GM21360 (cell line): ENCODE measurements around the gene ELL.

ENCODE experiments used
- ATAC-seq: cut with Tn5 transposase; IDR thresholded peaks from one replicate; pipeline ENCODE4 v1.9.1; 2021; ENCODE audit warnings: mild to moderate bottlenecking, moderate library complexity; ENCODE audit not compliant: unreplicated experiment

ELL gene

GRCh38 chr19:18473003-18473705, 48.7 kb downstream of the ELL start:
- no peak for ATAC-seq

DNA sequence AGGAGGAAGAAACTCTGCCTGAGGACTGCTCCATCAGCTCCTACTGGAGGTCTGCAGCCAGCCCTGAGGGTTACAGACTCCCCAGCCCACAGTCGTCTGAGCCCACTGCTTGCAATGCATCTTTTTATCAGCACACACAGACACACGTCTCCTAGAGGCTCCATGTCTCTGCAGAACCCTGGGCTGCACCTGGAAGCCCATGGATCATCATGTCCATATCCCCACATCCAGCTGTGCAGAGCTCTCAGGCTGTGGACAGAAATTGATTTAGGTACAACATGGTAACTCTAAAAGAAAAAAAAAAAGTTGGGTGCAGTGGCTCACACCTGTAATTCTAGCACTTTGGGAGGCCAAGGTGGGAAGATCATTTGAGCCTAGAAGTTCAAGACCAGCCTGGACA, 51.1 kb downstream of the ELL start:
- ATAC-seq, result no peak

- ATAC-seq, result no peak
Measured at GRCh38 chr19:18469069-18469846, 52.6 kb downstream of the ELL start.

- ATAC-seq, result no peak
Measured at GRCh38 chr19:18468517-18468916, 53.4 kb downstream of the ELL start.

DNA sequence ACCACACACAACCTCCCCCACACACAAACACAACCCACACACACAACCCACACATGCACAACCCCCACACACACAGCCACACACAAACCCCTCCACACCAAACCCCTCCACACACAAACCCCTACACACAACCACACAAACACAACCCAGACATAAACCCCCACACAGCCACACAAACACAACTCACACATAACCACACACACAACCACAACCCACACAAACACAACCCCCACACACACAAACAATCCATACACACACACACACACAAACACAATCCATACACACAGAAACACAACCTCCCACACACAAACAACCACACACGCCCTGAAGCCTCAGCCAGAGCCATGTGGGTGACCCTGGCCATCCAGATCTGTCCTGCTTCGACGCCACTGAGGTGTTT, 53.9 kb downstream of the ELL start:
- ATAC-seq, result no peak

- ATAC-seq, result no peak
Measured at GRCh38 chr19:18466354-18466753, 55.5 kb downstream of the ELL start.

DNA sequence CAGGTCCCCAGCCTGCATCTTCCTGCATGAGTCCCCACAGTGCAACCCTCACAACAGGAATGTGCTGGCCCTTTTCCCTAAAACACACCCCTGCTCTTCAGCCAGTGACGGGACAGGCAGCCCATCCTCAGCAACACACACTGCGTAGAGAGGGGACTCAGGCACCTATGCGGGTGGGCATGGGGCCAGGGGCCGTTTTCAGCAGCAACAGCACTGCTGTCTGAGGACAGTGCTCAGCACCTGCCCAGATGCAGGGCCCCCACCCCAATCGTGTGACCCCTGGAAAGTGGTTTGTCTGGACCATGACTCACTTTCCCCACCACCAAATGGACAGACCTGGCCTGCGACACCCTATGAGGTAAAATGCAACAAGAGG, 55.9 kb downstream of the ELL start:
- ATAC-seq, result no peak

DNA sequence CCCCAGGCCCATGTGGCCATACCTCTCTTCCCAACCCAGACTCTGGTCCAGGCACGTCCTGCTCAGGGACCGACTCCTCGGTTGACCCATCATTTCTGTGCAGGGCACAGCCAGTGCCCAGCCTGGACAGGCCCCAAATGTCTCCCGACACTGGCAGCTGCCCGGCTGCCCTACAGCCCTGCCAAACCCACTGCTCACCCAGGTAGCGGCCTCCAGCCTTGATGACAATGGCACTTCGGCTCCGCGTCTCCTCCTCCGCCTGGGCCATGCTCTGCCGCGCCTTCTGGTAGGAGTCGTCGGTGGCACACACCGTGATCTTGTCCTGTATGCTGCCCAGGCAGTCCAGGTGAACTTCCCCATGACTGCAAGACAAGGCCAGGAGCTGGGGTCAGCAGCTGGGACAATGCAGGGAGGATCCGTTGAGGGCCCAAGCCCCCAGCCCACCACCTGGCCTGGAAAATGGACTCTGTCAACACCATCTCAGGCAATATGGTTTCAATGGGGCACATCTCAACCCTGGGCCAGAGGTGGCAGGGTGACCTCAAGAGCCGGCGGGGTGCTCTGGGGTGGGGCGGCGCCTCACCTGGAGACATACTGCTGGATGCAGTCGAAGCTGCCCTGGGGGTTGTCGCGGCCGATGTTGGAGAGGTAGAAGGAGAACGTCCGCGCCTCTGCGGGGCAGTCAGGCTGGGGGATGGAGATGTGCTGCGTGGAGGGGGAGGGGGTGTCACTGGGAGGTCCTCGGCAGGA, 56.5 kb downstream of the ELL start:
- ATAC-seq, result no peak

DNA sequence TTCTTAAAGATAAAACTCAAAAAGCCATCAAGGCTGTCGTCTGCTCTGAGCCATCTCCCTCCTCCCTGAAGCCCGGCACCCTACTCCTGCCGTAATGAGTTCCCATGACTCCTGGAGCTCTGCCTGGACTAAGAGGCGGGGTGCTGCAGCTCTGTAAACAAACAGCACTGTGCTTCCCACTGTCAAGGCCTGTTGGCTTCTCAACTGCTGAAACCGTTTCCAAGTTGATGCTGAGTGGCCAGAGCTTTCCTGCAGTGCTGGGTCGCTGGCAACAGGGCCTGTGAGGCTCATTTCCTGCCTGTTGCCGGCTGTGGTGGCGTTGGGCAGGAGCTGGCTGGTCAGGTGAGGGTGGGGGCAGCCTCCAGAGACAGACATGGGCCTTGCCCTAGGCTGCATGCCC, 57.2 kb downstream of the ELL start:
- ATAC-seq, result no peak

- no peak for ATAC-seq
Measured at GRCh38 chr19:18461471-18461870, 60.4 kb downstream of the ELL start.

- ATAC-seq, result no peak
Measured at GRCh38 chr19:18460900-18461299, 61.0 kb downstream of the ELL start.

DNA sequence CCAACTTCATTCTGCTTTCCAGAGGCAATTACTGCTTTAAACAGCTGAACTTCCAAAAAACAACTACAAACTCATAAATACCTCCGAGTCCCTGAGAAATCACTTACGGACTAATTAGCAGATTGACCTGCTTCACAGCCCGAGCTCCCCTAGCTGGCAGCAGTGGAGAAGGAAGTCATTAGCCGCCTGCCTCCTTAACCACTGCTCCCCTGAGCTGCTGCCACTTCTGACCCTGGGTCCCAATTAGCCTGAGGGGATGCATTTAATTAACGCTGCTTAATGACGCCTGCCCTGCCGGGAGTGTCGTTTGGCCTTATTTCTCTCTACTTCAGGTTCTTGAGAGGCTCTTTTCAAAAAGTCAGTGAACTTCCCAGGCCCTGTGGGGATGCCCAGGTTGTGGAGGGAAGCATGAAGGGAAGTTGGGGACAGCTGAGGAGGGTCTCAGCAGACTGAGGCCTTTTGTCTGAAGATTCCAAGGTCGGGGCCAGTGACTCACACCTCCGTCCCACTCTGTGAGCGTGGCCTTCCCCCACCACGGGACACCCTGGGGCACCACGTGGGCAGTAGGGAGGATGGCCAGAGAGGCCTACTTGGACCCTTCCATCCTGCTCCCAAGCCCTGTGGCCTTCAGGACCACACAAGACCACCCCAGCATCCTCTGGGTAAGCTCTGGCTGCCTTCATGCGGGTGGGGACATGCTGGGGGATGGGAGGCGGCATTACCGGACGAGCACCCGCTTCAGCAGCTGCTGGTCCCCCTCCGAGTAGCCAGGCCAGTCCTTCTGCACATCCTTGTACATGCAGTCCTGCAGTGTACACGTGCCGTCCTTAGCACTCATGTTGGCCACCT, 64.2 kb downstream of the ELL start:
- ATAC-seq, result no peak

DNA sequence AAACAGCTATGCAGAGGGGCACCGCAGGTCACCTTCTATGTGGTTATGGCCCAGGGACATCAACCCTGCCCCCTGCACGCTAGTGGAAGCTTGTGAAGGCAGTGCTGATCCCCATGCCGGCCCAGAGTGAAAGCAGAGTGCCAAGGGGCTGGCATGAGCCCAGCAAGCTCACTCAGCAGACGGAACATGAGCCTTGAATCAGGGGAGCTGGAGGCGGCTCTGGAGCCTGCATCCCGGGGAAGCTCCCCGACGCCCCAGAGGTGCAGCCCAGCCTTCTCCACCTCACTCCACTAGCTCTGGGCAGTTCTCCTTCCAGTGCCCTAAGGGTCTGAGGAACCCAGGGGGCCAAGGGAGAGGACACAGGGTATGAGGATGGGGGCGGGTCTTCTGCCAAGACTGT, 64.9 kb downstream of the ELL start:
- no peak for ATAC-seq

GRCh38 chr19:18456279-18456678, 65.6 kb downstream of the ELL start:
- no peak for ATAC-seq

DNA sequence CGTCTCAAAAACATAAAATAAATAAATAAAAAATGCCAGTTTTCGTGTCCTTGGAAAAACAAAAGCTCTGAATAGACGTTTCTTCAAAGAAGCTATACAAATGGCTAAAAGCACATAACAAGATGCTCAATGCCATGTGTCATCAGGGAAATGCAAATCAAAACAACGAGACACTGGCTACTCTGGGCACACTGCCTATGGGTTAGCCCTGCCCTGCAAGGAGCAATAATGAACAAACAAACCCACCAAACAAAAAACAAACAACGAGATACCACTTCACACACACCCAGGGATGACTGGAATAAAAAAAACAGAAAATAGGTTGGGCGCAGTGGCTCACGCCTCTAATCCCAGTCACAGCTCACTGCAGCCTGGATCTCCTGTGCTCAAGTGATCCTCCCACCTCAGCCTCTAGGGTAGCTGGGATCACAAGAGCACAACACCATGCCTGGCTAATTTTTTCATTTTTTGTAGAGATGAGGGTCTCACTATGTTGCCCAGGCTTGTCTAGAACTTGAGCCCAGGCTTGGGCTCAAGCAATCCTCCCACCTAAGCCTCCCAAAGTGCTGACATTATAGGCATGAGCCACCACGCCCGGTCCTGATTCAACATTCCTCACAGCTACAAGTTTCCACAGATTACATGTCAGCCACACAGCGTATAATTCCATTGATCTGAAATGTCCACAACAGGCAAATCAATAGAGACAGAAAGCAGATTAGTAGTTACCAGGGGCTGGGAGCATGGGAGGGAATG, 68.4 kb downstream of the ELL start:
- ATAC-seq, result no peak

GRCh38 chr19:18452386-18452785, 69.5 kb downstream of the ELL start:
- ATAC-seq, result no peak

DNA sequence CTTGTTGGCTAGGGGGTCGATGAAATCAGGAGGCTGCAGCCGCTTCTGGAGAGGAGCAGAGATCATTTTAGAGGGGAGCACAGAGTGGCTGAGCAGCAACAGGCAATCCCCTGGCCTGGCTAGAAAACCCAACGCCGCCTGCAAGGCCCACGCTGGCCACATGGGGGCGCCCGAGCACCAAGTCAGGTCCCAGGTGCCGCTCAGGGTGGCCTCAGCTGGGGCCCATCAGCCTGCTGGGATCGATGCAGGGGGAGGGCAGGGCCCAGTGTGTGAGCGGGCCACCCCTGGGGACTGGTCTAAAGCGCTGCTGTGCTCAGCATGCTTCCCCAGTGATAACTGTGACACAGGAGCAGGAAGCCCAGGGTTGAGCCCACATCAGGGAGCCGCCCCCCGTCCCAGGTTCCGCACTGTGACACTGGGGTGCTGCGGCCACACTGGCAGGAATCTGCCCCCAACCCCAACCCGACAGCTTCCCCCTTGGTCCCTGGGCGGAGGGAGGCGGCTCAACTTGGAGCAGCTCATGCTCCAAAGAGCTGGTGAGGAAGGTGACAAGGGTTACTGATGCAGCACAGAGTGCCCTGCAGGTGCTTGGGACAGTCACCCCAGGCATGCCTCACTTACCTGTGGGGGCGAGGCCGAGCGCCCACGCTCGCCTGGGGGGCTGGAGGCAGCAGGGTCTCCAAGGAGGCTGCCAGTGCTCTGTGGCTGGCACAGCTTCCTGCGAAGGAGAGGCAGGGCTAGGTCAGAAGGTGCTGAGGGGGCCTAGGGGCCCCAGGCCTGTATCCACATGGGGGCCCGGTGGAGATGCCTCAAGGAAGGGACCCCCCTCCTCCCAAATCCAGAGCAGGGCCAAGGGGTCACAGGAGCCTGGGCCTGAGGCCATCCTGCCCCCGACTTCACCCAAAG, 70.7 kb downstream of the ELL start:
- no peak for ATAC-seq

GRCh38 chr19:18450021-18450930, 71.6 kb downstream of the ELL start:
- no peak for ATAC-seq
